GM21737 (cell line): ENCODE measurements around the gene CHCHD6.
A peak's percentile ranks its signal among the peaks of the same experiment; 100 is the strongest.

ENCODE experiments used
- ATAC-seq: cut with Tn5 transposase; IDR thresholded peaks from one replicate; pipeline ENCODE4 v1.9.1; 2021; ENCODE audit warnings: mild to moderate bottlenecking, moderate library complexity; ENCODE audit not compliant: unreplicated experiment

CHCHD6 gene

DNA sequence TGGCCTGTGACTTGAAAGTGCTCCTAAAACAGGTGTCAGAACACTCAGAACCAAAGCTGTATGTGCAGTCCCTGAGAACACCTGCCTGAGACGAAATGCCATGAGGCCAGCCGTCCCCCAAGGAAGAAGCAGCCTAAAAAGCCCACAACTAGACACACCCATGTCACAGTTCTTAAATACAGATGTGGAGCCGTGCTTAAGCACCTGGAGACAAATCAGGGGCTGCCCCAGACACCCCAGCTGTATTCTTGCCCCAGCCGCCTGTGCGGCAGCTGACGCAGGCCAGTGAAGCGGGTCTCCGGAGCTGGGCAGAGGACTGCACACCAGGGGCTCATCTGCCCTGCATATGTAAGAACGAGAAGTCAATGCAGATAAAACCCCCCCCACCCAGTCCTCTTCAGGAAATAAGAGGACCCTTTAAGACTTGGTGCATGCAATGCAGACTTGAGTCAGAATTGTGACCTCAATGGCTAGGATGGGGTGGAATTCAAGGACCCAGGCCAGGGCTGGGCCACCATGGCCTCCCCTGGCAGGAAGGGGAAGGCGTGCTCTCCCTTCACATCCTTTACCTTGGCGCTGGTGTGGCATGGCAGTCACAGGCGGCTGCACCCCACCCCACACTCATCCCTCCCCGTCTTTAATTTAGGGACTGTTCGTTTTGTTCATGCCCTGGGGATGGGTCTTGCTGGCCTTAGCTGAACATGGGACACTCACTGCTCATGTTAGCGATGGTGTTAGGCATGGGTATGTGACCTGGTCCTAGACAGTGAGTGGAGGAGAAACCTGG, 251.2 kb downstream of the CHCHD6 start:
- ATAC-seq = peak; percentile 80

DNA sequence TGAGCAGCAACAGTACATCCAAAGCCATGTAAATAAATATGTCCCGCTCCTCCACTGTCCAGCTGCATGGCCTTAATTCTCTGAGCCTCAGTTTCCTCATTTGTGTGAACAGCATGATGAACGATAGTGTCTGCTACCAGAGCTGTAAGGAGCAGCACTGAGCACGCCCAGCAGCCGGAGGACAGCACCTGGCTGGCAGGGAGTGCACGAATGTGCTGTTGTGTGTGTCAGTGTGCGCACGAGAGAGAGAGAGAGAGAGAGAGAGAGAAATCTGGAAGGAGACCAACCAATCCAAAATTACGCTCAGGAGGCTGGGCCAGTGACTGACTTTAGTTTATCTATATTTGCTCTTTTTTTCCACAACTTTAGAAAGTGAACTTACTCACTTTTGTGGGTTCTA, 252.3 kb downstream of the CHCHD6 start:
- no peak for ATAC-seq

DNA sequence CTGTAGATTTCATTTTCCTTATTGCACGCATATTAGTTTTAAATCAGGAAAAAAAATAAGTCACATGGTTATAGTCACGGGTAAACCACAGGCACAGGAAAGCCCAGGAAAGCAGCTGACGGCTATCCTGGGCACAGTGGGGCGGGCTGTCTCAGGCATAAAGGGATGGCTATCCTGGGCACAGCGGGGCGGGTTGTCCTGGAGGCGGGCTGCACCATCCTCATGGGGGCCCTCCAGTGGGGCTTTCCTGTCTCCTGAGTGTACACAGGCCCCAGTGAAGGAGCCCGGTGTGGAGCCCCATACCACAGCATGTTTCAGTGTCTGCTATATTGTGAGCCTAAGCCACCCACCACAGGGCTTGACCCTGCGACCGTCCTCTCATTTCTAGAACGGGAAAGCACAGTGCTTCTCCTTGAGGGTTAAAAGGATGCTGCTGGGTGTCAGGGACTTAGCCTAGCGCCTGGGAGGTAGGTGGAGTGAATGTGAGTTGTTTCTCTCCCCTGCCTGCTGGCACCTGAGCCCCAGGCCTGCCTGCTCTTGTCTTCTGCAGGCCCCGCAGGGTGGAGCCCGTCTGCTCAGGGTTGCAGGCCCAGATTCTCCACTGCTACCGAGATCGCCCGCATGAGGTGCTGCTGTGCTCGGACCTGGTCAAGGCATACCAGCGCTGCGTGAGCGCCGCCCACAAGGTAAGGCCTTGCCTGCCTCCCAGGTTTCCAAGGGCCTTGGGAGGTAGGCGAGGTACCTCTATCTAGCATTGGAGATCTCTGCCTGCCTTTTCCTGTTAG, 253.0 kb downstream of the CHCHD6 start:
- ATAC-seq = no peak

DNA sequence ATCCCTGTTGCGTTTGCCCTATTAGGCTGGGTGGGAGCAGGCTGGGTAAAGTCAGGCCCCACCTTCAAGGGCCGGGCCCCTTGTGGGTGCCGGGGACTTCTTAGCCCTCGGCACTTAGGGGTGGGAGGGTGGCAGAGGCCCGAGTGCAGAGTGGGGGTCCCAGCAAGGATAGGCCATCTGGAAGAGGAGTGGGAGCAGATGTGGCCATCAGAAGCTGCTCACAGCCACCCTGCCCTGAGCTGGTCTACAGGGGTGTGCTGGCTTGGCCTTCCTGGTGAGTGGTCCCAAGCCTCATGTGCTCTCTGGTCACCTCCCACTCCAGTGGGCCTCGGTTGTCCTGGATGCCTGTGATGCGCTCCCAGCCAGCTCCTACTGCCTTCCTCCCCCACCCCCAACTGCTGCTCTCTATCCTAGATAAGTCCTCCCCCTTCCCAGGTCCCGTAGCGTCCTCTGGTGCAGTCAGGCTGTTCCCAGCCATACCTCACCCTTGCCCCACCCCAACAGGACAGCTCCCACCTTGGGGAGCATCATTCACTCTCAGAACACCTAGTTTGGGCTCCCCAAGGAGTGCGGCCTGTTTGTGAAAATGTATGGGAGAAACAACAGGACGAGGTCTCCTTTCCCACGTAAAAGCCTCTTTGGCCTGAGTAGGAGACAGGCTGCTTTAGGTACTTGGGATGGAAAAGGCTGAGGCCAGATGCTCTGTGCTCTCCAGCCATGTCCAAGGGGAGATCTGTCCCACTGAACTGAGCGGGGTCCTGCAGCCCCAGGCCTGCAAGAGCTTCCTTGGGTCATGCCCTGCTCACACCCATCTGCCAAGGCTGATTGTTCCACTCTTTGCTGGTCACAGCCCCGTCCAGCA, 254.0 kb downstream of the CHCHD6 start:
- no peak for ATAC-seq

DNA sequence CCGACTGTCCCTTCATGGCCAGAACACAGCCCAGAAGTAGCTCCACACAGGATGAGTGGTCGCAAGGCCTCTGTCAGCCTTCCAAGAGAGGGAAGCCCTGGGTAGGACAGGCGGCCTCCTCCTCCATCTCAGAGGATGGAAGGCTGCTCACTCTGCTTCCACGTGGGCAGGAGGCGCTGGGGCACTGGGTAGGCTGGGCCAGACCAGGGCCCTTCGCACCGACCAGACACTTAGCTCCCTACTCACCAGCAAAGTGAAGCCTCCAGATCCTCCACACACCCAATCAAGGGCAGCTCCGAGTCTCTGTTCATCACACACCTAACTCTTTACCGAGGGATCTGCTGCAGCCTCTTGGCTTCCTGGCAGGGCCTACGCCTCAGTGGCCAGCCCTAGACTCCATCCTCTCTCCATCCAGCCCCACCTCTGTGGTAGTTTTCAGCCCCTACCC, 254.6 kb downstream of the CHCHD6 start:
- ATAC-seq = no peak

DNA sequence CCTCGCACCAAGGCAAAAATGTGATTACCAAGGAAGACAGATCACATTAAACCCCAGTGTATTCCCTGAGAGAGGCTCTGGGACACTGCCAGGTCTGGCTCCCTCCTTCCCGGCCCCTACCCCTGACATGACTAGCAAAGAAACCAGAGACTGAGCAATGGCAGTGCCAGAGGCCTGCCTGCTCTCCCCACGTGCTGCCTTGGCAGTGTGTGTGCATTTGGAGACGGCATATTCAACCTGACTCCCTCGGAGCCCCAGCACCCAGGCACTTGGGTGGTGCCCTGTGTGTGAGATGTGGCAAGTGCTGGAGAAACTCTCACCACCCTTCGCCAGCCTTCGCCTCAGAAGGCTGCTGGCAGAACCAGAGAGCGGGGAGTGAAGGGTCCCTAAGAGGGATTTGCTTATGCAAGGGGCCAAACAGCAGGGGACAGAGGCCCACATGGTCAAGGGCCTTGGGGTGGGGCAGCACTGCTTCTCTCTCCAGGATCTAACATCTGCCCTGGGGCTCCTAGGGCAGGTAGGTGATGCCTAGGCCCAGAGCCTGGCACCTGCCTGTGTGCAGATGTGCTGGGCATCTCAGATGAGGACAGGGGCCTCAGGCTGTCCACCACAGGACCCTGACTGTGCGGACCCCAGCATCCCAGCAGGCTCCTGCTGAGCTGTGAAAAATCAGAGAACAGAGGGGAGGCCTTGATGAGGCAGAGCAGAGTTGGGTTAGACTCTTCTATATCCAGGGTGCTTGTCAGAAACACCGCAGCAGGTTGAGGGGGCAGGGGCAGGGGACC, 255.3 kb downstream of the CHCHD6 start:
- ATAC-seq = no peak

DNA sequence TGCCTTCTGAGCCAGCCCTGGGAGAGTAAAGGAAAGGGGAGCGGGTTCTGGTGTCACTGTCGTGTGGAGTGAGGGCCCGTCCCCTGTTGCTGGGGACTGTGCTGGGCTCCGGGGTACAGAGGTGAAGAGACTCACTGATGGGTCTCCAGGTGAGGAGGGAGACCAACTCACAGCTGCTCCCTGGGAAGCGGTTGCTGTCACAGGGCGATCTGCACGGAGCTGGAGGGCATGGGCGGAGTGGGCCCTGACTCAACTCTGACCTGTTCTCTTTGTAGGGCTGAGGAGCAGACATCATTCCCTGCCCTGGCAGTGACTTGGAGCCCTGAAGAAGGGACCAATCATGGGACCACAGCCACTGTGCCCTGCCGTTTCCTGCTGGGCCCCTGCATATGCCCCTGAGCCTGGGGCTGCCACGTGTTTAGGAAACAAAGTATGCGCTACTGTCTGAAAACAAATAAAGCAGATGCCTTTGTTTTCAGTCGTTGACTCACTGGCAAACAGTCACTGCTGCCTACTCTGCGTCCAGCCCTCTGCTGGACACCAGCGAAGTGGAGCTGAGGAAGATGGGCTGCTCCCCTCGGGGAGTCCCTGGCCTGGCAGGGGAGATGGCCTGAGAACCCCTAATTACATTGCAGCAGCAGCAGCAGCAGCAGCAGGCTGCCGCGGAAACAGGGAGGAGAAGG, 256.0 kb downstream of the CHCHD6 start:
- ATAC-seq = no peak

DNA sequence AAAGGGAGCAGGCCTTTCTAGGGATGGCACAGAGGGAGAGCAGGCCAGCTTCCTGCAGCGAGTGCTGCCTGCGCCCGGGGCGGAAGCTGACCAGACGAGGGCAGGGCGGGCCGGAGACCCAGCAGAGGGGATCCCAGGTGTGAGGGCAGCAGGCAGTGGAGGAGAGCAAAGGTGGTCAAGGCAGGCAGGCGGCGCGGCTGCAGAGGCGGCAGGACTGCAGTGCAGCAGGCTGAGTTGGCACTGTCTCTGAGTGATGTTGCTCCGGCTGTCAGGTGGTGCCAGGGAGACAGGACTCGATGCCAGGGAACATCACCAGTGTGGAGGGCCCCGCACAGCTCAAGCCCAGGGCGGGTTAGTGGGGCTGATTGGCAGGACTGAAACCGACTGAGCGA, 256.6 kb downstream of the CHCHD6 start:
- no peak for ATAC-seq

DNA sequence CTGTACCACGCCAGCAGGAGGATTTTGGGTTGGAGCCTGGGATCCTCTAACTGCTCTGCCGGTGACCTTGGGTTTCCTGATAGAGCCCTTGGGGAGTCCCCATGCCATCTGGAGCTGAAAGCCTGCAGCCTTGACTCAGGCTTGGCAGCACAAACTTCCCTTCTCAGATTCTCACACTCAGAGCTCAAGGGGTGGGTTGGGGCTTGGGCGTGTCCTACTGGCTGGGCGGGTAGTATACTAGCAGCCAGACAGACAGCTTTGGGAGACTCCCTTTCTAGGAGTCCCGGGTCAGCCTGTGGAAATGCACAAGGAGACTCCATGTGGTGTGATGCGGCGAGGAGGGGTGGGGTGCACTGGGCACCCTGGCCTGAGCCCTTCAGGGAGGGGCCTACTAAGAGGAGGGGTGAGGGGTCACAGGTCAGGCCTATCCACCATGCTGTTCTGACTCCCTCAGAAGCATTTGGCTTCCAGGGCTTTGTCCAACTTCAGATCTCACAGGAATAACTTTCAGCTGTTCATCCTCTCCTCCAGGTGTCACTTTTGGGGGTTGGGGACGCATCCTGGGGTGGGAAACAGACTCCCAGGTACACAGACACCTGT, 257.3 kb downstream of the CHCHD6 start:
- peak; percentile 44 for ATAC-seq

DNA sequence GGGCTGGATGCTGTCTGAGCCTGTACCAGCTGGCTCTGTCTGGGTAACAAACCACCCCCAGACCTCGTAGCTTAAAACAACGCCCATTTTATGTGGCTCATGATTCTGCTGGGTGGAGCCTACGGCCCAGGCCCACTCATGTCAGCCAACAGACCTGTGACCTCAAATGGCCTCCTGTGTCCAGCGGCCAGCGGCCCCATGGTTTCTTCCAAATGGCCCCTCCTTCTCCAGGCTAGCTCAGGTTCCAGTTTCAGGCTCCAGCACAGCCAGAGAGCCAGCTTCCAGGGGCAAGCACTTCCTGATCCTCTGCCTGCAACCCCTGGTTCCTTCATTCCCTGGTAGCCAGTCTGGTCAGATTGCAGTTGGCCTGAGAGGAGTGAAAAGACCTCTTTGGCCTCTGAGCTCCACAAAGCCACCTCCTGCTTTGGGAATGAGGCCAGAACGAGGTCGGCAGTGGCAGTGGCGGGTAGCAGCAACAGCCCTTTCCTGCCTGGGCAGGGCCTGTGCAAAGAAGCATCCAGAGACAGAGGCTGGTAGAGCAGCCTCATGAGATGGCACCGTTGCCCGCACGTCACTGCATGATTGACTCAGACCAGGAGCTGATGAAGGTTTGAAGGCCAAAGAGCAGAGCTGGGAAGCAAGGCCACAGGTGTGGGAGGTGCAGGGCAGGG, 257.9 kb downstream of the CHCHD6 start:
- no peak for ATAC-seq

DNA sequence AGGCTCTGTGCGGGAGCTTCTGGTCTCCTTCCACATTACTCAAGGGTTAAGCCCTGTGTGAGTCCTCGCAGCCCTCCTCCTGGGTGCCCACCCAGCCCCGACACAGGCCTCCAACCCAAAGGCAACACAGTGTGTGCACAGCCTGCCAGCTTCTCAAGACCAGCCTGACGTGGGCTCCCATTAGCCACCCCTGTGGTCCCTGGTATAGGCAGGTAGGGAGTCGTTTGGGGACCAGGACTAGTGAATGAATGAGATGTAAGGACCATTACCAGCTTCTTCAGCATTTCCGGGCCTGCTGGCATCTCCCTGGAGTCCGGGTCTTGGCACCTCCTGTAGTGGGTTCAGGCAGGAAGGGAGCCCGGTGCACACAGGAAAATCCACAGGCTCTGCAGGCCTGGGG, 258.7 kb downstream of the CHCHD6 start:
- ATAC-seq = no peak

DNA sequence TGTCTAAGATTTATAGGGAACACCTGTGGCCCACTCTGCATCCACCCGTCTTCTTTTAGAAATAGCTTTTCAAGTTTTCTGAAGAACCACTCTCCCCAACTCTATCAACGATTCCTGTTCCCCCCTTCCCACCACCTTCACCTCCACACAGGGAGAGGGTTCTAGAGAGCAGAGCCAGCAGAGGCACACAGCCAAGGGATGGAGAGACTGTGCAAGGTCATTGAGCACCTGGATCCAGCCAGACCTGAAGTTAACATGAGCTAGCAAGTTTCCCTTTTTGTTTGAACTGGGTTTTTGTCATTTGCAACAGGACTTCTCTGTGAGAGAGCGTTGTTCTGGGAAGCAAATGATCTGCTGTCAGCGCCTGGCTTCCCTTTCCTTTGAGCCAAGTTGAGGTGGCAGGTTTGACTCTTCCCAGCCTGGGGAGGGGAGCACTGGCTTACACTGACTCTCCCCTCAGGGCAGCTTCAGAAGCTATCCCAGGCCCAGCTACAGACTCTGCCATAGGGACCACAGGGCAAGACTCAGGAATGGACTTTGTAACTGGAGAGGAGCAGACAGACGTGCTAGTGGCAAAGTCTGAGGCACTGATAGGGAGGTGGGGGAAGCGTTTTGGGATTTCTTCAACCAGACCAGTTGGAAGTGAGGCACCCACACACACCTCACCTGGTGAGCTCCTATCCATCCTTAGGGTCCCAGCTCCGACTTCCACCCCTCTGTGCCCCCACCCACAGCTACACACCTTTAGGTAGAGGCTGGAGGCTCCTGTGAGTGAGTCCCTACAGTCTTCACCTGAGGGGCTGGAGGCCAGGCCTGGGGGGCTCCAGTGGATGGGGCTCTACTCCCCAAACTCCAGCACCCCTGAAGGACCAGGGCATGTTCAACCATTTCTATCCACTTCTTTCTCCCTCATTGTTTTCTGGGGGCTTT, 259.5 kb downstream of the CHCHD6 start:
- ATAC-seq = no peak

DNA sequence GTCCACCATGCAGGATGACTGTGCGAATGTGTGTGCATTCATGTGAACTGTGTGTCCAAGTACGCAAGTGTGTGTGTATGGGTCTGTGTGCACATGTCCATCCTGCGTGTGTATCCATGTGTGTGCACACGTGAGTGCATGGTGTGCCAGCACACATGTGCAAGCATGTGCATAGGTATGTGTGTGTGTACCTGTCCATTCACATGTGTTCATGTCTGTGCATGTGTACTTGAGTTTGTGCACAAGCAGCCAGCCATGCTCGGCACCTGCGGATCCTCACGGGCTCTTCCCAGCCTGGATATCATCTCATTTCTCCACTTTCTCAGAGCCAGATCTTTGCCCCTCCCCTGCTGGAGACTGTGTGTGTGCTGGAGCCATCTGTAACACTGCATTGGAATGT, 260.2 kb downstream of the CHCHD6 start:
- no peak for ATAC-seq

DNA sequence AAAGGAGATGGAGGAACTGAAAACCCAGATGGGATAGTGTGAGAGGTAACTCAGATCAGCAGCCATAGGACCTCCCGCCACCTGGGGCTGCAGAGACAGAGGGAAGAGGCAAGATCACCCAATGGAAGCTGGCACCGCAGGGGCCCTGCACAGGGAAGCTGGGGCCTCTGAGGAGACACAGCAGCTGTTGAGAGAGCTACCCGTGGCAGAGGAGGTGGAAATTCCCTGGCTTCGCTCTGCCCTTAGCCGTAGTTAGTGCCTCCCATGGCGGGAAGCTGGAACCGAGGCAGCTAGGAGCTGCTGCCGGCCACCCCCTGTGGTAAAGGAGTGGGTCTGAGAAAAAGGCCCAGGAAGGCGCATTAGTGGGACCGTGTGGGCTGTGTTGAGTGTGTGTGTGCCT, 260.9 kb downstream of the CHCHD6 start:
- no peak for ATAC-seq

DNA sequence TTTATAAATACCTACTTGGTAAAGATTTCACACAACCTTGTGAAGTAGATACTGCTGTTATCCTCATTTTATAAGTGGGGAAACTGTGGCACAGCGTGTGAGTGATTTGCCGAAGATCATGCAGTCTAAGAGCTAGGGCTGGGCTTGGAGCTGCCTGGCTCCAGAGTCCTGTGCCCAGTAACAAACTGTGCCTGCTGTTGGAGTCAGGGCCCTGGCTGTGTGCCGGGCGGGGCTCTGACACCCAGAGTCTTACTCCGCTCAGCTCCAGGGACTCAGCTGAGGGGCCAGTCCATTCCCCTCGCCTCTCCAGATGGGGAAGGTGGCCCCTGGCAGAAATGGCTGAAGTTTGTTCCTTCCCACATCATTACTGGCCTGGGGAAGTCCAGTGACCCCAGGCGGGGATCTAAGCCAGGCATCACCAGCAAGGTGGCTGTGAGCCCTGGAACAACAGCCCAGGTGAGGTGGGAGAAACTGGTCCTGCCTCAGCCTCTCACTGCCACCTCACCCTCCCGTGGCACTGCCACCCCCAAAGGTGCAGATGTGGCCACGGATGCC, 261.6 kb downstream of the CHCHD6 start:
- ATAC-seq = no peak

DNA sequence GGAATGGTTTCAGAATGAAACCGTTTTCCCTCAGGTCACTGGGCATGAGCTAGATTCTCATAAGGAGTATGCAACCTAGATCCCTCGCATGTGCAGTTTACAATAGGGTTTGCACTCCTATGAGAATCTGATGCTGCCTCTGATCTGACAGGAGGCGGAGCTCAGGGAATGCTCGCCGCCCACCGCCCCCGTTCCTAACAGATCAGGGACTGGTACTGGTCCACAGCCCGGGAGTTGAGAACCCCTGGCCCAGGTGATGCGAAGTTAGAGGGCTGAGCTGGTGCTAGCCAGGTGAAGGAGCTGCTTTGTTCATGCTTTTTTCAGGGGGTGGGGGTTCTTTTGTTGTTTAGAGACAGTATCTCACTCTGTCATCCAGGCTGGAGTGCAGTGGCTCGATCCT, 263.3 kb downstream of the CHCHD6 start:
- no peak for ATAC-seq
